Activated CD8-positive, alpha-beta T cell treated with anti-CD3 and anti-CD28 coated beads for 36 hours (primary cell): ENCODE results near the gene B3GLCT. TPM values are rescaled to one million over a fixed set of nuclear protein-coding genes. Genes with fewer than 3 reads are reported as not detected.
A peak's percentile ranks its signal among the peaks of the same experiment; 100 is the strongest.

Experiments
- ATAC-seq: fragments of 200-7000 bp; cut with Tn5 transposase; one replicate; pipeline ENCODE4 v1.10.0; 2021; ENCODE audit warnings: mild to moderate bottlenecking, moderate library complexity
- CTCF ChIA-PET: fragments of 350-600 bp; sonication (Branson Sonifier 250); formaldehyde crosslinking; loops from one replicate; lab custom pipeline; 2021; ENCODE audit warnings: antibody characterized with exemption; lab: Charles Lee
- POLR2A ChIA-PET: fragments of 350-600 bp; sonication (Branson Sonifier 250); formaldehyde crosslinking; loops from one replicate; lab custom pipeline; 2021; ENCODE audit warnings: antibody characterized with exemption; lab: Charles Lee
- DNase-seq: peaks from one replicate; pipeline ENCODE4 v3.0.0-alpha.2; 2020
- H3K27ac Mint-ChIP-seq: one replicate; pipeline ENCODE4 v1.8.0; 2021; ENCODE audit warnings: mild to moderate bottlenecking, mixed read lengths
- H3K27me3 Mint-ChIP-seq: one replicate; pipeline ENCODE4 v1.8.0; 2021; ENCODE audit warnings: mixed read lengths
- H3K36me3 Mint-ChIP-seq: one replicate; pipeline ENCODE4 v1.8.0; 2021; ENCODE audit warnings: low read depth, mixed read lengths
- H3K4me1 Mint-ChIP-seq: one replicate; pipeline ENCODE4 v1.8.0; 2021; ENCODE audit warnings: low read depth, mixed read lengths
- H3K4me3 Mint-ChIP-seq: one replicate; pipeline ENCODE4 v1.8.0; 2021; ENCODE audit warnings: mild to moderate bottlenecking, moderate library complexity, mixed read lengths
- H3K9me3 Mint-ChIP-seq: one replicate; pipeline ENCODE4 v1.8.0; 2021; ENCODE audit warnings: mixed read lengths
- CTCF ChIP-seq: fragments of 200-600 bp; IDR thresholded peaks from one replicate; pipeline ENCODE4 v1.8.0; 2022; ENCODE audit warnings: antibody characterized with exemption, mild to moderate bottlenecking
- intact Hi-C: fragments of 100-400 bp; cut with micrococcal nuclease; formaldehyde crosslinking; loops from one replicate; pipeline ENCODE4 v1.10.0; 2022
- total RNA-seq, 2 experiments: library from RNA; stranded (reverse); gene quantifications; one replicate each; pipeline ENCODE4 v1.2.3, GENCODE V29; 2021

B3GLCT gene
- total RNA-seq, 2 experiments from 2014 or later: 2.4 to 2.5 TPM

DNA sequence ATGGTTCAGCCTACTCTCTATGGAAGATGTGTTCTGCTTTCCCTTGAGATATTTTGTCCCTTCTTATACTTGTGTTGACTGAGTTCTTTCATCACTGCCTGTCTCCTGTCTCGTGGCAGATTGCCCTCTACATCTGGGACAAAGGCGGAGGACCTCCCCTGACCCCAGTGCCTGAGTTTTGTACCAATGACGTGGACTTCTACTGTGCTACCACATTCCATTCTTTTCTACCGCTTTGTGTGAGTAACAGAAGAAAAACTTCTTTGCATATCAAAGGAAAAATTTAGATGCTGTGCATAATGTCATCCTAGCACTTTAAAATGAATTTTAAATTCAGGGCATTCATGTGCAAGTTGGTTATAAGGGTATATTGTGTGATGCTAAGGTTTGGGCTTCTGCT is 74.6 kb downstream of the B3GLCT start:
- no peak overlapping the region for H3K4me3 Mint-ChIP-seq
- DNase-seq: no peak
- peaks cover 62% of the 10 kb centered on the region for H3K36me3 Mint-ChIP-seq
- H3K27ac Mint-ChIP-seq: no peak overlapping the region
- H3K4me1 Mint-ChIP-seq: no peaks in the 10 kb centered on the region
- no peak for TF ChIP-seq CTCF
- intact Hi-C loops: no loop called here
- ATAC-seq: no peak
- CTCF ChIA-PET: no interaction called here
- POLR2A ChIA-PET: no interaction called here
- H3K9me3 Mint-ChIP-seq: peaks cover 12% of the 10 kb centered on the region
- H3K27me3 Mint-ChIP-seq: no peaks in the 10 kb centered on the region

DNA sequence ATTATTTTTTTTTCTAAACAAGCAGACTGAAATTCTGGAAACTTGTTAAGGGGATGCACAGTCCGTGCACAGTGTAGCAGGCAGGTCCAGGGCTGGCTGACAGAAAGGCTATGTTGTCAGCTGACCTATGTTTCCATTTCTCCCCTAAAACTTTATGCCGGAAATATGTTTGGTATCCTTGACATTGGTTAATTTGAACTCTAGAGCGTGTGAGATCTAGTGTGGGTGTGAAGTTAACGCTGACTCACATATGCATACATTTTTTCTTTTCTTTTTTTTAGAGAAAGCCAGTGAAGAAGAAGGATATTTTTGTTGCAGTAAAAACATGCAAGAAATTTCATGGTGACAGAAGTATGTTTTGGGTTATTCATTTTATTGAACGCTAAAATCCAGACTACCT is 76.6 kb downstream of the B3GLCT start:
- ATAC-seq: no peak
- H3K27ac Mint-ChIP-seq: no peak overlapping the region
- DNase-seq: no peak
- intact Hi-C loops: no loop called here
- H3K36me3 Mint-ChIP-seq: peaks cover 50% of the 10 kb centered on the region
- POLR2A ChIA-PET: no interaction called here
- H3K9me3 Mint-ChIP-seq: peaks cover 15% of the 10 kb centered on the region
- CTCF ChIA-PET: no interaction called here
- H3K4me1 Mint-ChIP-seq: no peaks in the 10 kb centered on the region
- TF ChIP-seq CTCF: no peak
- H3K4me3 Mint-ChIP-seq: no peak overlapping the region
- H3K27me3 Mint-ChIP-seq: no peaks in the 10 kb centered on the region

DNA sequence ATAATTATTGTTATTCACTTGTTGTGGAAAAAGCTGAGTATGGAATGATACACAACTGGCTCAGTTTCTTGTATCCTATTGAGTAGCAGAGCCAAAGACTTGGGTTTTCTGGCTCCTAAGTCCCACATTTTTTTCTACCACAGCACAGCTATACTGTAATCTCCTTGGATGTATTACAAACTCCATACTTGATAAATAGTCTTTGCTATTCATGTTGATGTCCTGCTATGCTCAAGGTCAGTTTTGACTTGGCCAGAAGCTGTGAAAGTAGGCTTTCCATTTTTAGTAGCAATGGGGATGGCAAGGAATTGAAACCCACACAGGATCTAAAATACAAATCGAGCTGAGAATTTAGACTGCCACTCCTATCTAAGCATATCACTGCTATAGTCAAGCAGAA is 79.1 kb downstream of the B3GLCT start:
- H3K27ac Mint-ChIP-seq: no peak overlapping the region
- no peaks in the 10 kb centered on the region for H3K4me1 Mint-ChIP-seq
- peaks cover 15% of the 10 kb centered on the region for H3K9me3 Mint-ChIP-seq
- TF ChIP-seq CTCF: no peak
- no peak for ATAC-seq
- H3K27me3 Mint-ChIP-seq: no peaks in the 10 kb centered on the region
- H3K4me3 Mint-ChIP-seq: no peak overlapping the region
- ChIA-PET CTCF (no interaction called here), POLR2A (no interaction called here)
- no peak for DNase-seq
- intact Hi-C loops: no loop called here
- peaks cover 44% of the 10 kb centered on the region for H3K36me3 Mint-ChIP-seq

GRCh38 chr13:31282741-31283455 is 83.1 kb downstream of the B3GLCT start:
- H3K27me3 Mint-ChIP-seq: no peaks in the 10 kb centered on the region
- ChIA-PET CTCF (no interaction called here), POLR2A (no interaction called here)
- H3K36me3 Mint-ChIP-seq: peaks cover 31% of the 10 kb centered on the region
- H3K4me1 Mint-ChIP-seq: no peaks in the 10 kb centered on the region
- intact Hi-C loops: no loop called here
- DNase-seq (peak; percentile 8), ATAC-seq (no peak)
- peaks cover 22% of the 10 kb centered on the region for H3K9me3 Mint-ChIP-seq
- no peak for TF ChIP-seq CTCF
- no peak overlapping the region for H3K4me3 Mint-ChIP-seq
- no peak overlapping the region for H3K27ac Mint-ChIP-seq

DNA sequence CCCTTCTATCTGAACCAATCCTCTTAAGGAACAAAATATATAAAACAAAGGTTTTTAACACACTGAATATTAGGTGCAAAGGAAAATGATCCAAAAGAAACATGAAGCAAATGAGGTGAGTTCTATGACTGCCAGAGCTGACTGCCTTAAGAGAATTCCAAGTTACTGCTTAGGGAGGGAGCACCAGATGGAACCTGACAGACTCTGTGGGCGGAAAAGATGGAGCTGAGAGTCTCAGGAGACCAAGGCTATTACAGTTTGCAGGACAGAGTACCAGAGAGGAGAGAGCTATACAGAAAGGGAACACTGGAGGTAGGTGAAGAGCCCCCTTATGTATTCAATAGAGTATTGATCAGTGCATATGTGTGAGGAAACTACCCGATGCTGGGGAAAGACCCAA is 87.2 kb downstream of the B3GLCT start:
- no peak for TF ChIP-seq CTCF
- no peak for DNase-seq
- Mint-ChIP-seq H3K36me3 (peaks cover 55% of the 10 kb centered on the region), H3K4me3 (no peak overlapping the region), H3K4me1 (no peaks in the 10 kb centered on the region), H3K9me3 (peaks cover 32% of the 10 kb centered on the region), H3K27ac (no peak overlapping the region), H3K27me3 (no peaks in the 10 kb centered on the region)
- ChIA-PET POLR2A (no interaction called here), CTCF (no interaction called here)
- intact Hi-C loops: no loop called here
- ATAC-seq: no peak
